Measurements from ENCODE around the gene TJAP1. TPM values are rescaled to one million over a fixed set of nuclear protein-coding genes. Genes with fewer than 3 reads are reported as not detected.
A peak's percentile ranks its signal among the peaks of the same experiment; 100 is the strongest.

The TJAP1 gene
- total RNA-seq, 6 experiments from 2014 or later, result 9.2 to 16.0 (median 12.9) TPM

DNA sequence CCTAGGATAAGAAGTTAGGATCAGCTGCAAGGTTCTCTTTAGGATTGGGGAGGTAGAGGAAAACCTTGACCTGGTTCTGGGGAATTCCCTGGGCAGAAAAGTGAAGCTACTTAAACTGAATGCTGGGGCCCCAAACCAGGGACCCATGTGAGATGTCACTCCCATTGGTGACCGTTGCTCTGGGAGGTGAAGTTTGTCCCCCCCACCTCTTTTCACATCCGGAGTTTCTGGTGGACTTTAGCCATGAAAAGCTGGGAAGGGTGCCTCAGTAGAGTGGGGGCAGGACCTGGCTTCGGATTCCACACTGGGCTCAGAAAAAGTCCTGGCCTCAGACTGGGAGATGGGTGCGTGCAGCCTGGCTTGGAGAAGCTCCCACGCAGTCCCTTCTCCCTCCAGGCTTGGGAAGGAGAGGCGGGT, 13.2 kb downstream of the TJAP1 start:
- Histone ChIP-seq H3K4me1 (peaks cover 0 to 10% (median 4%) of the 10 kb centered on the region in 4 donors), H3K27me3 (no peaks in the 10 kb centered on the region), H3K9me3 (no peaks in the 10 kb centered on the region), H3K27ac (no peak overlapping the region), H3K36me3 (no peaks in the 10 kb centered on the region), H3K4me3 (no peak overlapping the region)
- DNase-seq (peak in 1 of 3 donors; percentile 65), ATAC-seq (no peak)
- TF ChIP-seq CTCF (IDR thresholded peaks at IDR 0.05), result no peak
- TF ChIP-seq POLR2A (IDR thresholded peaks at IDR 0.05), result no peak
- 8% methylated on average over 2 of the region's 6 CpGs for WGBS (ENCODE audit: insufficient coverage, low coverage, low lambda C conversion rate, missing lambda C conversion rate)
- intact Hi-C loops (cut with DNase I), result no loop called here

DNA sequence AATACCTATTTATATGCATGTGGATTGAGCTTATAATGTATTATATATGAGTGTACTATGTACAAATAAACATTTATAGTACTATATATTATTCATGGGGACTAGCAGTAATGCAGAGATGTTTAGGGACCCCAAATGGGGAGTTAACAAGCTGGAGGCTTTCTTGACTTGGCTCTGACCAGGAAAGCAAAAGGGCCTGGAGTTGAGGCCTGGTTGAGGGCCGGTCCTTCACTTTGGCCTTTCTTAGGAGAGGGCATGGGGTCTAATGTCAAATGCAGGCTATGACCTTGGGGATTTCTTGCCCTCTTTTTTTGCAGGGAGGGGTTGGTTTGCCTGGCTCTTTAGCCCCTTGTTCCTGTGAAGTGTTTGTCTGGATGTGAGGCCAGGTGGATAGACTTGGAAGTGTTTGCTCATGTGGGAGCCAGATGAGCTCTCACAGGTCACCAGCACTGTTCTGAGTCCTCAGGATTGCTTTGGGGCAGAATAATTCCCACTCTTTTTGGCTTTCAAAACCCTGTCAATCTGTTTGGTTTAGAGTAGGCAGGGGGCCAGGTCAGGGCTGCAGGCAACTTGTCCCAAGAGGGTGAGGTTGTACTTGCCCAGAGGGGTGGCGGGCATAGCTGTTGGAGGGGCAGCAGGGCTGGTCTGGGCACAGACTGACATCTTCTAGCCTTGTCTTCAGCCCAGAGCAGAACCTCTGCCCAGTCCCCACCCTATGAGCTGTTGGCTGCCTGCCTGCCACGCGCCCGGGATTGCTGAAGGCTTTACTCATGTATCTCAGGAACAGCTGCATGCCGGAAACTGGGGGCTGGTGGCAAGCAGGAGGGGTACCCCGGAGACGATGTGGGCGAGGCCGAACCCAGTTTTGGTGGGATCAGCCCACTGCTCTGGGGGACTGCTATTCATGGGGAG, 14.6 kb downstream of the TJAP1 start:
- H3K36me3 ChIP-seq, result no peaks in the 10 kb centered on the region
- intact Hi-C loops (cut with DNase I), result no loop called here
- peak in 3 of 4 donors; percentile 14 to 53 (median 29) for ATAC-seq

DNA sequence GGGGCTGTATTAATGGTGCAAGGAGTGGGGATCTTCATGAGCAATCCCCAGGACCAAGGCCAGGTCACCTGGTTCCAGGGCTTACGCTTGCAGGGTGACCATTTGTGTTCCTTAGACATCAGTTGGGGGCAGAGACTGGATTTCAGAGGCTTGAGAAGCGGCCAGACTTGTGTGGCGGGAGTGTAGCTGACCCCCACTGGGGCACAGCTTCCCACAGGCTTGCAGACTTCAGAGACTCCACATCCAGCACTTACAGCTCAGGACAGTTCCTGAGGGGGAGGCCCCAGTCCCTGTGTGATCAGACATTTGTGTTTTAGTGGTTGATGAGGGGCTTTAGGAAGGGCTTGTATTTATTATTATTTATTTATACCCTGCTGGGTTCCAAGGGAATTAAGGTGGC, 15.3 kb downstream of the TJAP1 start:
- H3K27me3 ChIP-seq, result no peaks in the 10 kb centered on the region
- H3K36me3 ChIP-seq, result peaks cover 0 to 1% (median 0%) of the 10 kb centered on the region in 4 donors
- H3K9me3 ChIP-seq, result no peaks in the 10 kb centered on the region
- intact Hi-C loops (cut with DNase I), result no loop called here
- no peak for DNase-seq
- no peak for ATAC-seq
- H3K4me1 ChIP-seq, result peaks cover 0 to 10% (median 4%) of the 10 kb centered on the region in 4 donors
- WGBS (ENCODE audit: insufficient coverage, low coverage, low lambda C conversion rate, missing lambda C conversion rate), result 67% methylated on average over 1 of the region's 3 CpGs
- no peak for TF ChIP-seq CTCF (IDR thresholded peaks at IDR 0.05)
- no peak for TF ChIP-seq POLR2A (IDR thresholded peaks at IDR 0.05)
- H3K4me3 ChIP-seq, result no peak overlapping the region
- H3K27ac ChIP-seq, result no peak overlapping the region

More for the DNA sequence above, 14.6 kb downstream of the TJAP1 start:
- 60% methylated on average over 2 of the region's 10 CpGs for WGBS (ENCODE audit: insufficient coverage, low coverage, low lambda C conversion rate, missing lambda C conversion rate)
- H3K9me3 ChIP-seq, result no peaks in the 10 kb centered on the region
- no peak overlapping the region for H3K27ac ChIP-seq
- H3K4me1 ChIP-seq, result peaks cover 0 to 10% (median 4%) of the 10 kb centered on the region in 4 donors
- DNase-seq, result peak in 1 of 3 donors; percentile 73
- TF ChIP-seq POLR2A (IDR thresholded peaks at IDR 0.05) (no peak), CTCF (IDR thresholded peaks at IDR 0.05) (no peak)
- H3K4me3 ChIP-seq, result no peak overlapping the region
- no peaks in the 10 kb centered on the region for H3K27me3 ChIP-seq

DNA sequence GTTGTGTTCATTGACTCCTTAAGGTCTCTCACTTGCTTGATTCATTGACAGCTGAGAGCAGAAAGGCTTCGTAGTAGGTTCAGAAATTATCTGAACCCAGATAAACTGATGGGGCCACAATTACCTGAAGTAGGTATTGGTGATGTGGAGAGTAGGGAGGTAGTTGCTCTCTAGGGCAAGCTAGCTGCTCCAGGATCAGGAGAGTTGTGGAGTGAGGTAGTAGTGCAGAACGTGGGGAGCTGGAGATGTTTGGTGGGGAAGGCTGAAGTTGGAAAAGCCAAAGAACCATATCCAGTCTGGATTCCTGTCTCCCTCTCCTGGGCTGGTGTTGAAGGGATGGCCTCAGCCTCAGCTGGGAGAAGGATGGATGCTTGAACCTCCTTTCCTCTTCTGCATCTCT, 15.9 kb downstream of the TJAP1 start:
- ATAC-seq (no peak), DNase-seq (no peak)
- Histone ChIP-seq H3K36me3 (peaks cover 0 to 5% (median 0%) of the 10 kb centered on the region in 4 donors), H3K4me3 (no peak overlapping the region), H3K4me1 (peaks cover 0 to 10% (median 4%) of the 10 kb centered on the region in 4 donors), H3K27ac (no peak overlapping the region), H3K27me3 (no peaks in the 10 kb centered on the region), H3K9me3 (no peaks in the 10 kb centered on the region)
- 93% methylated on average over 2 of the region's 2 CpGs for WGBS (ENCODE audit: insufficient coverage, low coverage, low lambda C conversion rate, missing lambda C conversion rate)
- no peak for TF ChIP-seq CTCF (IDR thresholded peaks at IDR 0.05)
- TF ChIP-seq POLR2A (IDR thresholded peaks at IDR 0.05), result no peak
- intact Hi-C loops (cut with DNase I), result no loop called here
